Measurements from ENCODE around the gene KTN1. TPM values are rescaled to one million over a fixed set of nuclear protein-coding genes. Genes with fewer than 3 reads are reported as not detected.

KTN1 gene
- total RNA-seq, 2 donors from 2014 or later, result 177 to 272 TPM

- intact Hi-C loops (cut with DNase I), result no loop called here
Measured at GRCh38 chr14:55730592-55731310, 150.7 kb downstream of the KTN1 start.

GRCh38 chr14:55731311-55731872 is 151.4 kb downstream of the KTN1 start:
- DNase-seq (ENCODE audit: low spot score), result no peak
- intact Hi-C loops (cut with DNase I), result no loop called here

More at GRCh38 chr14:55730592-55731310, 150.7 kb downstream of the KTN1 start:
- DNase-seq (ENCODE audit: low spot score), result no peak

- no peak for DNase-seq (ENCODE audit: low spot score)
- intact Hi-C loops (cut with DNase I), result no loop called here
Measured at GRCh38 chr14:55731881-55732498, 152.0 kb downstream of the KTN1 start.

- intact Hi-C loops (cut with DNase I), result no loop called here
Measured at GRCh38 chr14:55733599-55733998, 153.6 kb downstream of the KTN1 start.

More at GRCh38 chr14:55733599-55733998, 153.6 kb downstream of the KTN1 start:
- no peak for DNase-seq (ENCODE audit: low spot score)

Other genes starting within 250 kb of the KTN1 start
- gene ATG14, start 168.4 kb upstream of the KTN1 start, total RNA-seq, result 1 to 10 TPM; 8.8 to 9.8 TPM
- gene TBPL2, start 139.6 kb upstream of the KTN1 start, total RNA-seq, result not detected